Rectal smooth muscle tissue (tissue), 1 donor: ENCODE results near the gene GFI1B.

Experiments
- H3K27ac ChIP-seq: one replicate; pipeline ENCODE4 v1.7.0; 2013; ENCODE audit warnings: low read depth, low read length, inconsistent platforms
- H3K27me3 ChIP-seq: one replicate; pipeline ENCODE4 v1.7.0; 2013; ENCODE audit warnings: low read length; ENCODE audit not compliant: control insufficient read depth, insufficient read depth
- H3K36me3 ChIP-seq: one replicate; pipeline ENCODE4 v1.7.0; 2013; ENCODE audit warnings: low read length; ENCODE audit not compliant: control insufficient read depth, insufficient read depth
- H3K4me1 ChIP-seq: one replicate; pipeline ENCODE4 v1.7.0; 2013; ENCODE audit warnings: low read length; ENCODE audit not compliant: control insufficient read depth, insufficient read depth
- H3K4me3 ChIP-seq: one replicate; pipeline ENCODE4 v1.7.0; 2013; ENCODE audit warnings: low read length
- H3K9ac ChIP-seq: one replicate; pipeline ENCODE4 v1.7.0; 2013; ENCODE audit warnings: low read length

The GFI1B gene

GRCh38 chr9:133008406-133008805, 29.9 kb downstream of the GFI1B start:
- Histone ChIP-seq H3K9ac (no peak overlapping the region), H3K4me1 (no peaks in the 10 kb centered on the region), H3K36me3 (no peaks in the 10 kb centered on the region), H3K4me3 (no peak overlapping the region), H3K27ac (no peak overlapping the region), H3K27me3 (peaks cover 5% of the 10 kb centered on the region)

- H3K27me3 ChIP-seq: peaks cover 5% of the 10 kb centered on the region
- no peak overlapping the region for H3K27ac ChIP-seq
- no peaks in the 10 kb centered on the region for H3K36me3 ChIP-seq
- H3K4me3 ChIP-seq: no peak overlapping the region
- H3K4me1 ChIP-seq: no peaks in the 10 kb centered on the region
- no peak overlapping the region for H3K9ac ChIP-seq
These were observed 30.3 kb downstream of the GFI1B start for GRCh38 chr9:133008824-133009223.

GRCh38 chr9:133009906-133010582, 31.6 kb downstream of the GFI1B start:
- no peaks in the 10 kb centered on the region for H3K36me3 ChIP-seq

GRCh38 chr9:133014696-133015095, 36.2 kb downstream of the GFI1B start:
- Histone ChIP-seq H3K36me3 (no peaks in the 10 kb centered on the region), H3K4me1 (no peaks in the 10 kb centered on the region), H3K4me3 (no peak overlapping the region), H3K9ac (no peak overlapping the region), H3K27ac (no peak overlapping the region), H3K27me3 (no peaks in the 10 kb centered on the region)

More at GRCh38 chr9:133009906-133010582, 31.6 kb downstream of the GFI1B start:
- Histone ChIP-seq H3K4me3 (no peak overlapping the region), H3K4me1 (no peaks in the 10 kb centered on the region), H3K27me3 (peaks cover 5% of the 10 kb centered on the region), H3K9ac (no peak overlapping the region), H3K27ac (no peak overlapping the region)

GRCh38 chr9:133023117-133023890, 44.8 kb downstream of the GFI1B start:
- H3K27ac ChIP-seq: no peak overlapping the region
- no peak overlapping the region for H3K9ac ChIP-seq
- no peaks in the 10 kb centered on the region for H3K36me3 ChIP-seq
- H3K27me3 ChIP-seq: no peaks in the 10 kb centered on the region
- H3K4me3 ChIP-seq: no peak overlapping the region
- no peaks in the 10 kb centered on the region for H3K4me1 ChIP-seq

GRCh38 chr9:133026426-133026825, 47.9 kb downstream of the GFI1B start:
- no peaks in the 10 kb centered on the region for H3K36me3 ChIP-seq
- H3K27ac ChIP-seq: no peak overlapping the region
- H3K9ac ChIP-seq: no peak overlapping the region
- peaks cover 3% of the 10 kb centered on the region for H3K4me1 ChIP-seq
- no peak overlapping the region for H3K4me3 ChIP-seq
- H3K27me3 ChIP-seq: no peaks in the 10 kb centered on the region

- Histone ChIP-seq H3K36me3 (no peaks in the 10 kb centered on the region), H3K4me1 (peaks cover 7% of the 10 kb centered on the region), H3K27me3 (no peaks in the 10 kb centered on the region), H3K9ac (no peak overlapping the region), H3K27ac (no peak overlapping the region), H3K4me3 (no peak overlapping the region)
These were observed 48.6 kb downstream of the GFI1B start for GRCh38 chr9:133027134-133027533.

- Histone ChIP-seq H3K4me1 (peaks cover 7% of the 10 kb centered on the region), H3K27me3 (no peaks in the 10 kb centered on the region), H3K4me3 (no peak overlapping the region), H3K9ac (no peak overlapping the region), H3K27ac (no peak overlapping the region), H3K36me3 (no peaks in the 10 kb centered on the region)
These were observed 49.7 kb downstream of the GFI1B start for GRCh38 chr9:133028221-133028620.

GRCh38 chr9:133029994-133030316, 51.5 kb downstream of the GFI1B start:
- no peaks in the 10 kb centered on the region for H3K36me3 ChIP-seq
- H3K4me3 ChIP-seq: peak overlapping the region; percentile 95
- H3K27ac ChIP-seq: peak overlapping the region; percentile 78
- no peaks in the 10 kb centered on the region for H3K27me3 ChIP-seq
- peaks cover 7% of the 10 kb centered on the region for H3K4me1 ChIP-seq
- H3K9ac ChIP-seq: peak overlapping the region; percentile 90

GRCh38 chr9:133030317-133031129, 52.0 kb downstream of the GFI1B start, which contains the start of gene GTF3C5:
TSS of gene GTF3C5 (plus strand) at chr9:133030997. CDS start at chr9:133031012, 15 bp downstream.
- H3K36me3 ChIP-seq: no peaks in the 10 kb centered on the region
- H3K4me1 ChIP-seq: peaks cover 7% of the 10 kb centered on the region
- peak within 1 kb of the TSS; percentile 89 for H3K27ac ChIP-seq
- H3K9ac ChIP-seq: peak within 1 kb of the TSS; percentile 90
- H3K4me3 ChIP-seq: peak within 1 kb of the TSS; percentile 98
- H3K27me3 ChIP-seq: no peaks in the 10 kb centered on the region

- H3K9ac ChIP-seq: peak overlapping the region; percentile 42
- H3K27ac ChIP-seq: peak overlapping the region; percentile 89
- H3K4me3 ChIP-seq: peak overlapping the region; percentile 98
- H3K4me1 ChIP-seq: peaks cover 7% of the 10 kb centered on the region
- no peaks in the 10 kb centered on the region for H3K27me3 ChIP-seq
- no peaks in the 10 kb centered on the region for H3K36me3 ChIP-seq
These were observed 52.6 kb downstream of the GFI1B start for GRCh38 chr9:133031130-133031422.

- Histone ChIP-seq H3K27me3 (no peaks in the 10 kb centered on the region), H3K27ac (no peak overlapping the region), H3K4me1 (peaks cover 7% of the 10 kb centered on the region), H3K36me3 (no peaks in the 10 kb centered on the region), H3K9ac (no peak overlapping the region), H3K4me3 (peak overlapping the region; percentile 98)
These were observed 53.0 kb downstream of the GFI1B start for GRCh38 chr9:133031496-133031911.
